ENCODE results near the gene SECISBP2L.

GRCh38 chr15:49062900-49063299 lies 16.7 kb upstream of the SECISBP2L start:
- no peak for TF ChIP-seq SUZ12 (IDR thresholded peaks at IDR 0.05)
- TF ChIP-seq TARDBP (IDR thresholded peaks at IDR 0.05): no peak
- TF ChIP-seq ELF4 (IDR thresholded peaks at IDR 0.05): no peak
- TF ChIP-seq HDGF (IDR thresholded peaks at IDR 0.05; ENCODE audit: borderline replicate concordance): no peak
- no peak for TF ChIP-seq FOXA1 (IDR thresholded peaks at IDR 0.05)
- no peak for TF ChIP-seq FOXK2 (IDR thresholded peaks at IDR 0.05)
- no peak for TF ChIP-seq CTBP1 (IDR thresholded peaks at IDR 0.05; ENCODE audit: borderline replicate concordance)
- TF ChIP-seq FOXM1 (IDR thresholded peaks at IDR 0.05; ENCODE audit: borderline replicate concordance): no peak
- TF ChIP-seq LEF1 (IDR thresholded peaks at IDR 0.05; ENCODE audit: borderline replicate concordance): no peak
- no peak for TF ChIP-seq ARNT (IDR thresholded peaks at IDR 0.05)

Measured in HEK293T (cell line).